ENCODE measurements around the gene NIM1K.

NIM1K gene

DNA sequence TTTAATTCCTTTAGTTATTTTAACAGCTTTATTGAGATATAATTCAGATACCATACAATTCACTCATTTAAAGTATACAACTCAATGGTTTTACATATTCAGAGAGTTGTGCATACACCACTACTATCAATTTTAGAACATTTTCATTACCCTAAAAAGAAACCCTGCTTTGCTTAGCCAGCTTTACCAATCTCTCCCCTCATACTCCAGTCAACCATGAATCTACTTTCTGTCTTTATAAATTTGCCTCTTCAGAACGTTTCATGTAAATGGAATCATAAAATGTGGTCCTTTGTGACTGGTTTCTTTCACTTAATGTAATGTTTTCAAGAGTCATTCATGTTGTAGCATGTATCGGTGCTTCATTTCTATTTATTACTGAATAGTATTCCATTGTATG is 24.9 kb downstream of the NIM1K start:
- no peak for DNase-seq
- no peak overlapping the region for H3K4me3 ChIP-seq (ENCODE audit: low read depth, low read length)
- no peaks in the 10 kb centered on the region for H3K27me3 ChIP-seq (replicated peaks)
- in situ Hi-C loops (cut with HindIII; ENCODE audit: low pct_ligation_motif_present, low sequenced_read_pairs), result no loop called here
- TF ChIP-seq, protein P1, sequence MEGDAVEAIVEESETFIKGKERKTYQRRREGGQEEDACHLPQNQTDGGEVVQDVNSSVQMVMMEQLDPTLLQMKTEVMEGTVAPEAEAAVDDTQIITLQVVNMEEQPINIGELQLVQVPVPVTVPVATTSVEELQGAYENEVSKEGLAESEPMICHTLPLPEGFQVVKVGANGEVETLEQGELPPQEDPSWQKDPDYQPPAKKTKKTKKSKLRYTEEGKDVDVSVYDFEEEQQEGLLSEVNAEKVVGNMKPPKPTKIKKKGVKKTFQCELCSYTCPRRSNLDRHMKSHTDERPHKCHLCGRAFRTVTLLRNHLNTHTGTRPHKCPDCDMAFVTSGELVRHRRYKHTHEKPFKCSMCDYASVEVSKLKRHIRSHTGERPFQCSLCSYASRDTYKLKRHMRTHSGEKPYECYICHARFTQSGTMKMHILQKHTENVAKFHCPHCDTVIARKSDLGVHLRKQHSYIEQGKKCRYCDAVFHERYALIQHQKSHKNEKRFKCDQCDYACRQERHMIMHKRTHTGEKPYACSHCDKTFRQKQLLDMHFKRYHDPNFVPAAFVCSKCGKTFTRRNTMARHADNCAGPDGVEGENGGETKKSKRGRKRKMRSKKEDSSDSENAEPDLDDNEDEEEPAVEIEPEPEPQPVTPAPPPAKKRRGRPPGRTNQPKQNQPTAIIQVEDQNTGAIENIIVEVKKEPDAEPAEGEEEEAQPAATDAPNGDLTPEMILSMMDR (IDR thresholded peaks at IDR 0.05; ENCODE audit: low read depth, low read length, missing control alignments), result no peak
- H3K27ac ChIP-seq, result no peak overlapping the region
- H3K36me3 ChIP-seq (replicated peaks), result no peaks in the 10 kb centered on the region

DNA sequence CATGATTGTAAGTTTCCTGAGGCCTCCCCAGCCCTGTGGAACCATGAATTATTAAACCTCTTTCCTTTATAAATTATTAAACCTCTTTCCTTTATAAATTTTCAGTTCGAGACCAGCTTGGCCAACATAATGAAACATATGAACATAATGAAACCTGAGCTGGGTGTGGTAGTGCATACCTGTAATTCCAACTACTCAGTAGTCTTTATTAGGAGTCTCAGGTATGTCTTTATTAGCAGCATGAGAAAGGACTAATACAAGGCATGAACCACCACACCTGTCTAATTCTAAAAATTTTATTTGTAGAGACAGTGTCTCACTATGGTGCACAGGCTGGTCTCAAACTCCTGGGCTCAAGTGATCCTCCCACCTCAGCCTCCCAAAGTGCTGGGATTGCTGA is 27.1 kb downstream of the NIM1K start:
- no peaks in the 10 kb centered on the region for H3K27me3 ChIP-seq (replicated peaks)
- no peaks in the 10 kb centered on the region for H3K36me3 ChIP-seq (replicated peaks)
- in situ Hi-C loops (cut with HindIII; ENCODE audit: low pct_ligation_motif_present, low sequenced_read_pairs), result no loop called here
- H3K4me3 ChIP-seq (ENCODE audit: low read depth, low read length), result no peak overlapping the region
- TF ChIP-seq, protein P1 (IDR thresholded peaks at IDR 0.05; ENCODE audit: low read depth, low read length, missing control alignments), result no peak
- no peak overlapping the region for H3K27ac ChIP-seq
- DNase-seq, result no peak

DNA sequence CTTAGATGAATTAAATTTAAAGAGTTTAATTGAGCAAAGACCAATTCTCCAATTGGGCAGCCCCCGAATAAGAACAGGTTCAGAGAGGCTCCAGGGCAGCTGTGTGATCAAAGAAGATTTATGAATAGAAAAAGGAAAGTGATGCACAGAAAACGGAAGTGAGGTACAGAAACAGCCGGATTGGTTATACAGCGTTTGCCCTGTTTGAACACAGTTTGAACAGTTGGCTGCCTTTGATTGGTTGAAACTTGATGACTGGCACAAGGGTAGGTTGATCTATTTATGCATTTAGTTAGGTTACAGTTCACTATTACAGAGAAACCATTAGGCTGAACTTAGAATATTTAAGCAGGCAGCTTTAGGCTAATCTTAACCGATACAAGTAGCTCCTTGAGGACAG is 29.5 kb downstream of the NIM1K start:
- H3K27ac ChIP-seq, result no peak overlapping the region
- H3K4me3 ChIP-seq (ENCODE audit: low read depth, low read length), result no peak overlapping the region
- H3K27me3 ChIP-seq (replicated peaks), result no peaks in the 10 kb centered on the region
- in situ Hi-C loops (cut with HindIII; ENCODE audit: low pct_ligation_motif_present, low sequenced_read_pairs), result no loop called here
- no peak for DNase-seq
- no peaks in the 10 kb centered on the region for H3K36me3 ChIP-seq (replicated peaks)
- TF ChIP-seq, protein P1 (IDR thresholded peaks at IDR 0.05; ENCODE audit: low read depth, low read length, missing control alignments), result no peak

DNA sequence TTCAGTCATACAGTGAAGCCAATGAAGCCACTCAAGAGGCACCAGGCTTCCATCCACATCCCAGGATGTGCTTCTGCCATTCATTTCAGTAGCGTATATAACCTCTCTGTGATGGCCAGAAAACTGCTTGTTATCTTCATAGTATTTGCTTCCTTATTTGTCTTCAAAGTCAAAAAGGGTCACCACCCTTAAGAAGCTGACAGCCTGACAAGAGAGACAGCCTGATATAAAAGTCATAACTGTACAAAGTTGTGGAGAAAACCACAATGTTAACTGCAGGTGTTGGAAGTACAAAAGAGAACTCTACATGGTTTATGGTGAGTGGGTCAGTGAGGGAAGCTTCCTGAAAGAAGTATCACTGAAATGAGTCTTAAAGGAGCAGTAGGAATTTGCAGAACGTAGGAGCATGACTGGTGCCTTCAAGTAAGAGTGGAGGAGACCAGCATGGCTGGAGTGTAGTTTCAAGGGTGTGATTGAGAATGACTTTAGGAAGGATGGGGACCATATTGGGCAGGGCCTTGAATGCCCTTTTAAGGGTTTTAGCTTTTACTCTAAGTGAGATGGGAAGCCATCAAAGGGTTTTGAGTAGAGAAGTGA is 33.7 kb downstream of the NIM1K start:
- DNase-seq, result no peak
- in situ Hi-C loops (cut with HindIII; ENCODE audit: low pct_ligation_motif_present, low sequenced_read_pairs), result no loop called here
- H3K36me3 ChIP-seq (replicated peaks), result no peaks in the 10 kb centered on the region
- TF ChIP-seq, protein P1 (IDR thresholded peaks at IDR 0.05; ENCODE audit: low read depth, low read length, missing control alignments), result no peak
- H3K4me3 ChIP-seq (ENCODE audit: low read depth, low read length), result no peak overlapping the region
- H3K27ac ChIP-seq, result no peak overlapping the region
- H3K27me3 ChIP-seq (replicated peaks), result no peaks in the 10 kb centered on the region

DNA sequence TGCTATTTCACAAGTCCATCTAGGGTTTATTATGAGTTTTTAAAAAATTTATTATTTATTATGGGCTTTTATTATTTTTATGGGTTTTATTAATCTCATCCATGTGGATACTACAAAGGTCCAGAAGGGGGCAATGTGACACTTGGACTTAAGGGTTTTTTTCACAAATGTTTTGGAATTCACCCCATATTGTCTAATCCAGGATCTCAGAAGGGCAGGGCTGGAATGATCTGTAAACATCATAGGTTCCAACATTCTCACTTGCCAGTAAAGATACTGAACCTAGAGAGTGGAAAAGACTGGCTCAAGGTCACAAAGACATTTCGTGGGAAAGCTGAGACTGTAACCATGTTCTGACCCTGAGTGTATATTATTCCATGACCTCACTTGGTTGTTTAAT is 35.6 kb downstream of the NIM1K start:
- Histone ChIP-seq H3K36me3 (replicated peaks) (no peaks in the 10 kb centered on the region), H3K27me3 (replicated peaks) (no peaks in the 10 kb centered on the region), H3K27ac (no peak overlapping the region), H3K4me3 (ENCODE audit: low read depth, low read length) (no peak overlapping the region)
- TF ChIP-seq, protein P1 (IDR thresholded peaks at IDR 0.05; ENCODE audit: low read depth, low read length, missing control alignments), result peak; percentile 54
- in situ Hi-C loops (cut with HindIII; ENCODE audit: low pct_ligation_motif_present, low sequenced_read_pairs), result no loop called here
- peak; percentile 25 for DNase-seq

DNA sequence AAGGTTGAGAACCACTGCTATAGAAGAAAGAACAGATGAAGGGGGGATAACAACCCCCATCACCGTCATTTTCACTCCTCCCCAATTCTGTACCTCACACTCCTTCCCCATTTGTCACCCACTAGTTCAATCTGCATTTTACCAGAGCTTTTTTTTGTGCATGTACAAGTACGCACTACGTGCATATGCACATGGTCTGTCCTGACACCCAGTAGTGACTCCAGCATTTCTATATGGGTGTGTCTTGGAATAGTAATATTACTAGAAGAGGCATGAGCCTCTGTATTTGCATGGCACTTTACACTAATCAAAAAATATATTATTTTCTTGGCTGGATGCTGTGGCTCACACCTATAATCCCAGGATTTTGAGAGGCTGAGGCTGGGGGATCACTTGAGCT is 38.7 kb downstream of the NIM1K start:
- in situ Hi-C loops (cut with HindIII; ENCODE audit: low pct_ligation_motif_present, low sequenced_read_pairs), result no loop called here
- no peaks in the 10 kb centered on the region for H3K27me3 ChIP-seq (replicated peaks)
- H3K36me3 ChIP-seq (replicated peaks), result no peaks in the 10 kb centered on the region
- no peak overlapping the region for H3K4me3 ChIP-seq (ENCODE audit: low read depth, low read length)
- TF ChIP-seq, protein P1 (IDR thresholded peaks at IDR 0.05; ENCODE audit: low read depth, low read length, missing control alignments), result no peak
- DNase-seq, result no peak
- H3K27ac ChIP-seq, result no peak overlapping the region
